MCF 10A (cell line): Measurements from ENCODE around the gene NKX2-2. TPM values are rescaled to one million over a fixed set of nuclear protein-coding genes. Genes with fewer than 3 reads are reported as not detected.

ENCODE experiments used
- BruUV-seq: library from RNA; stranded (reverse); fragments of 400-500 nt; replicated peaks from 2 replicates; lab custom pipeline; 2021; lab: Mats Ljungman, UMichigan
- CTCF ChIA-PET: fragments of 300-600 bp; sonication (Branson Sonifier 250); formaldehyde crosslinking; extraction: SDS; loops from one replicate; lab custom pipeline; 2021; ENCODE audit warnings: antibody characterized with exemption, inconsistent platforms; lab: Yijun Ruan, JAX
- POLR2A ChIA-PET: fragments of 300-600, 350-650 bp; sonication (Branson Sonifier 250); formaldehyde crosslinking; extraction: SDS; loops from one replicate; lab custom pipeline; 2020; ENCODE audit warnings: antibody characterized with exemption, inconsistent platforms; lab: Yijun Ruan, JAX
- DNase-seq: peaks from one replicate; pipeline ENCODE4 v3.0.0-alpha.2; 2018; ENCODE audit not compliant: unreplicated experiment
- H3K27ac Mint-ChIP-seq: one replicate; pipeline ENCODE4 v1.8.0; 2022; ENCODE audit warnings: mild to moderate bottlenecking, low read depth, mixed read lengths; ENCODE audit not compliant: unreplicated experiment
- H3K27me3 Mint-ChIP-seq: one replicate; pipeline ENCODE4 v1.8.0; 2022; ENCODE audit warnings: mixed read lengths; ENCODE audit not compliant: insufficient read depth, unreplicated experiment
- H3K36me3 Mint-ChIP-seq: one replicate; pipeline ENCODE4 v1.8.0; 2022; ENCODE audit warnings: mild to moderate bottlenecking, moderate library complexity, mixed read lengths; ENCODE audit not compliant: insufficient read depth, unreplicated experiment
- H3K4me1 Mint-ChIP-seq: one replicate; pipeline ENCODE4 v1.8.0; 2022; ENCODE audit warnings: mixed read lengths; ENCODE audit not compliant: insufficient read depth, unreplicated experiment
- H3K4me3 Mint-ChIP-seq: one replicate; pipeline ENCODE4 v1.8.0; 2022; ENCODE audit warnings: mild to moderate bottlenecking, moderate library complexity, mixed read lengths; ENCODE audit not compliant: unreplicated experiment
- H3K9me3 Mint-ChIP-seq: one replicate; pipeline ENCODE4 v1.8.0; 2022; ENCODE audit warnings: mixed read lengths; ENCODE audit not compliant: unreplicated experiment
- CTCF ChIP-seq: fragments of 200-600 bp; IDR thresholded peaks from one replicate; pipeline ENCODE4 v1.8.0; 2022; ENCODE audit warnings: antibody characterized with exemption, mild to moderate bottlenecking; ENCODE audit not compliant: unreplicated experiment
- intact Hi-C: fragments of 100-400 bp; cut with micrococcal nuclease; formaldehyde crosslinking; loops from 2 replicates; pipeline ENCODE4 v1.14.1; 2022
- total RNA-seq: library from RNA; stranded (reverse); gene quantifications from 2 replicates; pipeline ENCODE4 v1.2.3, GENCODE V29; 2022

NKX2-2 gene
- total RNA-seq, 1 experiment from 2014 or later: not detected

GRCh38 chr20:21539512-21539911 is 25.6 kb upstream of the NKX2-2 start:
- TF ChIP-seq CTCF: no peak
- Mint-ChIP-seq H3K36me3 (no peaks in the 10 kb centered on the region), H3K9me3 (no peaks in the 10 kb centered on the region), H3K27me3 (peaks cover 8% of the 10 kb centered on the region), H3K27ac (no peak overlapping the region), H3K4me3 (no peak overlapping the region), H3K4me1 (no peaks in the 10 kb centered on the region)
- DNase-seq: no peak
- ChIA-PET POLR2A (no interaction called here), CTCF (interaction anchor here (3.9 kb wide), 1 partner anchor 32 kb away, joined by 20 read pairs; no protein-coding TSS in a partner anchor)
- intact Hi-C loops: no loop called here
- no TSS peak for BruUV-seq

GRCh38 chr20:21534886-21535285 is 21.0 kb upstream of the NKX2-2 start:
- Mint-ChIP-seq H3K36me3 (no peaks in the 10 kb centered on the region), H3K27ac (no peak overlapping the region)
- POLR2A ChIA-PET: interaction anchor here (1.1 kb wide), 2 partner anchors 36 to 232 kb away, joined by 3 read pairs; partner anchors contain the start of gene XRN2

GRCh38 chr20:21534453-21534852 is 20.6 kb upstream of the NKX2-2 start:
- no peak for DNase-seq

More at GRCh38 chr20:21534886-21535285, 21.0 kb upstream of the NKX2-2 start:
- CTCF ChIA-PET: interaction anchor here (0.6 to 1.9 kb wide), 5 partner anchors 11 to 300 kb away, joined by 3 to 9 read pairs (median 4); no protein-coding TSS in a partner anchor
- intact Hi-C loops: loop anchor here (5.0 kb wide), 1 partner anchor 82 kb away; no protein-coding TSS in a partner anchor
- TF ChIP-seq CTCF: no peak
- DNase-seq: no peak
- Mint-ChIP-seq H3K4me3 (no peak overlapping the region), H3K27me3 (no peaks in the 10 kb centered on the region), H3K9me3 (no peaks in the 10 kb centered on the region), H3K4me1 (no peaks in the 10 kb centered on the region)
- BruUV-seq: no TSS peak

More at GRCh38 chr20:21534453-21534852, 20.6 kb upstream of the NKX2-2 start:
- TF ChIP-seq CTCF: no peak
- Mint-ChIP-seq H3K27me3 (no peaks in the 10 kb centered on the region), H3K4me3 (no peak overlapping the region), H3K36me3 (no peaks in the 10 kb centered on the region), H3K27ac (no peak overlapping the region), H3K9me3 (no peaks in the 10 kb centered on the region), H3K4me1 (no peaks in the 10 kb centered on the region)
- no TSS peak for BruUV-seq
- intact Hi-C loops: loop anchor here (5.0 kb wide), 1 partner anchor 83 kb away; no protein-coding TSS in a partner anchor
- ChIA-PET CTCF (interaction anchor here (1.3 to 1.9 kb wide), 3 partner anchors 37 to 299 kb away, joined by 3 to 9 read pairs (median 7); no protein-coding TSS in a partner anchor), POLR2A (interaction anchor here (1.1 kb wide), 1 partner anchor 37 kb away, joined by 3 read pairs; no protein-coding TSS in a partner anchor)
